CD4-positive, alpha-beta T cell treated with Interleukin-15 for 1 hour (primary cell): ENCODE results near the gene SMOC2.
"Not testable (repeated sequence)": the region's sequence is repeated elsewhere in the genome, so short reads cannot be mapped to it uniquely, and the experiment has no call there.

Experiments used
- DNase-seq: peaks from one replicate; pipeline ENCODE4 v3.0.0-alpha.2; 2020

Gene SMOC2

GRCh38 chr6:168524571-168525001 lies 83.6 kb downstream of the SMOC2 start:
- no peak for DNase-seq

GRCh38 chr6:168525114-168525513 lies 84.1 kb downstream of the SMOC2 start:
- DNase-seq, result no peak

GRCh38 chr6:168525926-168526630 lies 85.1 kb downstream of the SMOC2 start:
- DNase-seq, result no peak

DNA sequence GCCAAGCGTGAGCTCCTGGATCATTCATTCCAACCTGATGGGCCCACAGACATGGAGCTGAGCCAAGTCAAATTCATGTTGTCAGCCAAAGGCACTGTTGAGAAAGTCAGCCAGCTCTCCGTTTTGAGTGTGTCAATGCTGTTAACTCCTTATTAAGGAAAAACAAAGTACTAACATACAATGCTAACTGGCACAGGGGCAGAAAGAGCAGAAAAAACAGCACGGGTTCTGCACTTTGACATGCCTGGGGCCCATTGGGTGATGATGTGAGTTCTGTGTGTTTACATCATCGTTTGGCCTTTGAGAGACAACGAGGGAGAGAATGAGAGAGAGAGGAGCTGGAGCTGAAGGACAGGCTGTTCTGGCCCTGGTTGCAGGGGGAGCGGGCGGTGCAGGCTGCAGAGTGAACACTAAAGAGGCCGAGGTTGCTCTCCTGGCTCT lies 85.9 kb downstream of the SMOC2 start:
- DNase-seq, result no peak

- no peak for DNase-seq
Observed at GRCh38 chr6:168527451-168528210, 86.6 kb downstream of the SMOC2 start.

- no peak for DNase-seq
Observed at GRCh38 chr6:168528474-168529095, 87.6 kb downstream of the SMOC2 start.

GRCh38 chr6:168529214-168529613 lies 88.2 kb downstream of the SMOC2 start:
- DNase-seq, result no peak

GRCh38 chr6:168530653-168531071 lies 89.7 kb downstream of the SMOC2 start:
- DNase-seq, result no peak

DNA sequence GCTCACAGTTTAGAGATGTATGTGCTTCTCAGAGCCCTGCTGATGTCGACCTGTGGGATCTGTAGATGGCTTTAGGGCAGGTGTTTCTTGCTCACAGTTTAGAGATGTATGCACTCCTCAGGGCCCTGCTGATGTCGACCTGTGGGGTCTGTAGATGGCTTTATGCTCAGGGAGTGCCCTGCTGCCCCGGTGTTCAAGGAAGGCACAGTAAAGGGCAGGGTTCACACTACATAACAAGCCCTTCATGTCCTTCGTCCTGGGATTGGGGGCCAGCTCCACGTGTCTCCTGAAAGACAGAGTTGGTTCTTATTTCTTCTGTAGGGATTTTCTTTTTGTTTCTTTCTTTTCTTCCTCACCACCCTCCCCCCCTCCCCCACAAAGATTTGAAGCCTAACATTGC lies 91.1 kb downstream of the SMOC2 start:
- no peak for DNase-seq

DNA sequence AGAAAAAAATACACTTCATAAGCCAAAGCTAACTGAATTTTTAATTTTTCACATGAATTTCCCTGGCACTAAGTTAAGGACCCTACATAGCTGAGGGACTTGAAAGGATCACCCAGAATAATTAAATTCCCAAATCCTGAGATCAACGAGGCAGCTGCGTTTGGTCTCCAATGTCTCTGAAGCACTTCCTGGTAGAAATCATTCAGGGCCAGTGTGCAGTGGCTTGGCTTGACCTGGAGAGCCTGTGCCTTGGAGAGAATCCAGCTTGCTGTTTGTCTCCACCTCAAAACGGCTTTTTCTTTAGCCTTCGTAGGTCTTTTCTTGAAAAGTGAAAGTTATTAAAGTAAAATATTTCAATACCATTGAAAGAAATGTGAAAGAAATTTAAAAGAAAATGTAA lies 92.4 kb downstream of the SMOC2 start:
- no peak for DNase-seq

- no peak for DNase-seq
Observed at GRCh38 chr6:168534265-168534664, 93.3 kb downstream of the SMOC2 start.

DNA sequence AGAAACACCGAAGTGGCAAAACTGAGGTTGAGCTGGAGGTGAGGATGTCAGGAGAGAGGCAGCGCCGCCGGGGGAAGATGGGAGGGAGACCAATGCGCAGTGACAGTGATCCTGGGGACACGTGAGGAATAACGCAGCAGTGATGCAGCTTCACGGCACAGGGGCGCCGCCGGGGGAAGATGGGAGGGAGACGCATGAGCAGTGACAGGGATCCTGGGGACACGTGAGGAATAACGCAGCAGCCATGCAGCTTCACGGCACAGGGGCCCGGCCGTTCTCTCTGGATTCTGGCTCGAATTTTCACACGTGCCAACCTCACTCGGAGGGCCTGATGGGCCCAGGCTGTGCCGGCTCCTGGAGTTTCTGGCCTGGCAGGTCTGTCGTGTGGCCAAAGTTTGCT lies 94.7 kb downstream of the SMOC2 start:
- no peak for DNase-seq

GRCh38 chr6:168536196-168536595 lies 95.2 kb downstream of the SMOC2 start:
- DNase-seq, result no peak

DNA sequence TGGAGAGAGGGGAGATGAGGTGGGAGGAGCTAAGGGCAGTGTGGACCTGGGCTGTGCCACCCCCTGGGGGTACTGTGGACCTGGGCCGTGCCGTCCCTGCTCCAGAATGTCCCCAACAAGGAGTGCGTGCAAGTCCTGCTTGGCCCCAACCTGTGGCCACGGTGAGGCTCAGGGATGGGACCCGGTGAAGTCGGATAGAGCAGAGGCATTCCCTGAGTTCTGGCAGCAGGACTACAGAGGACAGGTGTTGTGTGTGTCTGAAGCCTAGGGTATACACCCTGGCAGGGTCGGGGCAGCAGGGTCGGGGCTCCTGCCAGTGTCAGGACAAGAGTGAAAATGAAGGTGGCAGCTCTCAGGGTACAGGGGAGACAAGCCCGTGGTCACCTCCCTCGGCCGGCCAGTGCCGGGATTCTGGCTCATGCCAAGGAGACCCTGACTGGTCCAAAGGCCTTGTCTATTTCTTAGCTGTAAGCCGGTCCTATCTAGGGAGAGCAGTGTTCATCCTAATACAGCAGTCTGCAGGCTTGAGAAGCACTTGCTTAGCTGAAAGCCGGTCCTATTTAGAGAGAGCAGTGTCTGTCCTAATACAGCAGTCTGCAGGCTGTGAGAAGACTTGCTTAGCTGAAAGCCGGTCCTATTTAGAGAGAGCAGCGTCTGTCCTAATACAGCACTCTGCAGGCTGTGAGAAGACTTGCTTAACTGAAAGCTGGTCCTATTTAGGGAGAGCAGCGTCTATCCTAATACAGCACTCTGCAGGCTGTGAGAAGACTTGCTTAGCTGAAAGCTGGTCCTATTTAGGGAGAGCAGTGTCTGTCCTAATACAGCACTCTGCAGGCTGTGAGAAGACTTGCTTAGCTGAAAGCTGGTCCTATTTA lies 95.9 kb downstream of the SMOC2 start:
- no peak for DNase-seq

DNA sequence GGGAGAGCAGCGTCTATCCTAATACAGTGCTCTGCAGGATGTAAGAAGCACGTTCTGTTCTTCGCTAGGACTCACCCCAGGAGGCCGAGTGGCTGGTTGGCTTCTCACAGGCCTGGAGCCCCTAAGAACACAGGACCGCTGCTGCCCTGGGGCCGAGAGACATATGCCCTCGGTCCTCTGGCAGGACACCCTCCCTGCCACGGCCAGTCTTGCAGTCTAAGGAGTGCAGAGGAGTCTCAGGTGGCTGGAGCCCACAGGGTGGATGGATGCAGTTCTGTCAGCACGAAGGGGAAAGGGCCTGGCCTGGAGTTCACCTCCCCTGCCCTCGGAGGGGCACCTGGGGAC lies 96.5 kb downstream of the SMOC2 start:
- no peak for DNase-seq

DNA sequence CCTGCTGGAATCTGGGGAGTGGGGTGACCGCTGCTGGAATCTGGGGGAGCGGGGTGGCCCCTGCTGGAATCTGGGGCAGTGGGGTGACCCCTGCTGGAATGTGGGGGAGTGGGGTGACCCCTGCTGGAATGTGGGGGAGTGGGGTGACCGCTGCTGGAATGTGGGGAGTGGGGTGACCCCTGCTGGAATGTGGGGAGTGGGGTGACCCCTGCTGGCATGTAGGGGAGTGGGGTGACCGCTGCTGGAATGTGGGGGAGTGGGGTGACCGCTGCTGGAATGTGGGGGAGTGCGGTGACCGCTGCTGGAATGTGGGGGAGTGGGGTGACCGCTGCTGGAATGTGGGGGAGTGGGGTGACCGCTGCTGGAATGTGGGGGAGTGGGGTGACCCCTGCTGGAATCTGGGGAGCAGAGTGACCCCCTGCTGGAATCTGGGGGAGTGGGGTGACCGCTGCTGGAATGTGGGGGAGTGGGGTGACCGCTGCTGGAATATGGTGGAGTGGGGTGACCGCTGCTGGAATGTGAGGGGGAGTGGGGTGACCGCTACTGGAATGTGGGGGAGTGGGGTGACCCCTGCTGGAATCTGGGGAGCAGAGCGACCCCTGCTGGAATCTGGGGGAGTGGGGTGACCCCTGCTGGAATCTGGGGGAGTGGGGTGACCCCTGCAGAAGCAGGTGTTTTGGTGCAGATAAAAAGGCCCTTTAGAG lies 97.4 kb downstream of the SMOC2 start:
- DNase-seq, result not testable (repeated sequence)

GRCh38 chr6:168538892-168539811 lies 98.2 kb downstream of the SMOC2 start:
- DNase-seq, result no peak

DNA sequence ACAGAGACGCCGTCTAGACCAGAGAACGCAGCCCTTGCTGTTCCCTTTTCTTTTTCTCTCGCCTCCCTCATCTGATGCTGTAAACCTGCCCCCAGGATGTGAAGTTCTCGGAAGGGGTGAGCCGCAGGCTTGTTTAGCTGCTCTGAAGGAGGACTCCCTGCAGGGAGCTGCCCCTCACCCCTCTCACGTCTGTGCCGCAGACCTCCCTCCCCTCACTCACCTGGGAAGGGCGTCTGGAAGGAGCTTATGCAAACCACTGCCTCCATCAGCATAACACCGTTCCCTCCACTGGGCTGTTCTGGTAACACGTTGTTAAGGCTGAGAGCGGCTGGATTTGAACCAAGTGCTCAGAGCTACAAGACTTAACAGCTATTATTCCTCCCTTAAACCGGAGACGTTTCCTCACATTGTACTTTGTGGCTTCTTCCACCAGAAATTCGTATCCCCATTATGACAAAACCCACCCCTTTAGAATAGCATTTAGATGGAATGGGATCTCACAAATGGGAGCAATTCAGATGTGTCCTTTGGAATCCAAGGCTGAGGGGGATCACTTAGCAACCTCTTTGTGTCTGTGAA lies 99.8 kb downstream of the SMOC2 start:
- no peak for DNase-seq

GRCh38 chr6:168541307-168541706 lies 100.3 kb downstream of the SMOC2 start:
- no peak for DNase-seq

- DNase-seq, result no peak
Observed at GRCh38 chr6:168542301-168542700, 101.3 kb downstream of the SMOC2 start.

DNA sequence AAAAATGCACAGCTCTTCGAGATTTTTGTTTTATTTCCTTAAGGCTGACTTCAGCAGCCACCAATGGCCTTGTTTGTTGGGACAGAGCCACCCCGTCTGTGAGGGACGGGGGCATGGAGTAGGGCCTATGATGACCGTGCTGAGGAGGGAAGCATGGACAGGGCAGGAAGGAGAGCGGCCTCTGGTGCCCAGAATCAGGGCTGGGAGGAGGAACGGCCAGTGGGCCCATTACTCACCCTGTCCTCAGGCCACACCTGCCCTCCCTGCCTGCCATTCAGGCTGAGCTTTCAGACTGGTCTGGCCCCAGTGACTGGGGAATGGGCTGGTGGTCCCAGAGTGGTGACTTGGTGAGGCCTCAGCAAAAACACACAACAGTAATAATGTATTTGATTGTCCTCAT lies 104.4 kb downstream of the SMOC2 start:
- no peak for DNase-seq
